ENCODE results near the gene GRAMD2A. TPM values are rescaled to one million over a fixed set of nuclear protein-coding genes. Genes with fewer than 3 reads are reported as not detected.

The GRAMD2A gene
- total RNA-seq, 1 donor from 2014 or later, result 0.32 TPM

- H3K9me3 Mint-ChIP-seq (ENCODE audit: low read depth), result no peaks in the 10 kb centered on the region
- H3K36me3 Mint-ChIP-seq (ENCODE audit: low read depth), result no peaks in the 10 kb centered on the region
- TF ChIP-seq, protein P1, sequence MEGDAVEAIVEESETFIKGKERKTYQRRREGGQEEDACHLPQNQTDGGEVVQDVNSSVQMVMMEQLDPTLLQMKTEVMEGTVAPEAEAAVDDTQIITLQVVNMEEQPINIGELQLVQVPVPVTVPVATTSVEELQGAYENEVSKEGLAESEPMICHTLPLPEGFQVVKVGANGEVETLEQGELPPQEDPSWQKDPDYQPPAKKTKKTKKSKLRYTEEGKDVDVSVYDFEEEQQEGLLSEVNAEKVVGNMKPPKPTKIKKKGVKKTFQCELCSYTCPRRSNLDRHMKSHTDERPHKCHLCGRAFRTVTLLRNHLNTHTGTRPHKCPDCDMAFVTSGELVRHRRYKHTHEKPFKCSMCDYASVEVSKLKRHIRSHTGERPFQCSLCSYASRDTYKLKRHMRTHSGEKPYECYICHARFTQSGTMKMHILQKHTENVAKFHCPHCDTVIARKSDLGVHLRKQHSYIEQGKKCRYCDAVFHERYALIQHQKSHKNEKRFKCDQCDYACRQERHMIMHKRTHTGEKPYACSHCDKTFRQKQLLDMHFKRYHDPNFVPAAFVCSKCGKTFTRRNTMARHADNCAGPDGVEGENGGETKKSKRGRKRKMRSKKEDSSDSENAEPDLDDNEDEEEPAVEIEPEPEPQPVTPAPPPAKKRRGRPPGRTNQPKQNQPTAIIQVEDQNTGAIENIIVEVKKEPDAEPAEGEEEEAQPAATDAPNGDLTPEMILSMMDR (IDR thresholded peaks at IDR 0.05), result no peak
- no peak for DNase-seq (ENCODE audit: low spot score)
- no peak overlapping the region for H3K4me3 Mint-ChIP-seq (ENCODE audit: unreplicated experiment)
- peaks cover 12% of the 10 kb centered on the region for H3K4me1 Mint-ChIP-seq (ENCODE audit: low read depth)
- H3K27me3 Mint-ChIP-seq (ENCODE audit: low read depth), result no peaks in the 10 kb centered on the region
- no peak overlapping the region for H3K27ac Mint-ChIP-seq (ENCODE audit: unreplicated experiment)
These were observed 44.2 kb downstream of the GRAMD2A start for GRCh38 chr15:72153269-72154000.

GRCh38 chr15:72147418-72147817, 50.2 kb downstream of the GRAMD2A start:
- H3K27me3 Mint-ChIP-seq (ENCODE audit: low read depth), result no peaks in the 10 kb centered on the region
- H3K36me3 Mint-ChIP-seq (ENCODE audit: low read depth), result no peaks in the 10 kb centered on the region
- H3K9me3 Mint-ChIP-seq (ENCODE audit: low read depth), result no peaks in the 10 kb centered on the region
- TF ChIP-seq, protein P1 (IDR thresholded peaks at IDR 0.05), result no peak
- H3K4me1 Mint-ChIP-seq (ENCODE audit: low read depth), result no peaks in the 10 kb centered on the region
- no peak overlapping the region for H3K4me3 Mint-ChIP-seq (ENCODE audit: unreplicated experiment)
- H3K27ac Mint-ChIP-seq (ENCODE audit: unreplicated experiment), result no peak overlapping the region
- DNase-seq (ENCODE audit: low spot score), result no peak

- Mint-ChIP-seq H3K27ac (ENCODE audit: unreplicated experiment) (no peak overlapping the region), H3K36me3 (ENCODE audit: low read depth) (no peaks in the 10 kb centered on the region), H3K4me1 (ENCODE audit: low read depth) (no peaks in the 10 kb centered on the region), H3K4me3 (ENCODE audit: unreplicated experiment) (no peak overlapping the region), H3K27me3 (ENCODE audit: low read depth) (no peaks in the 10 kb centered on the region), H3K9me3 (ENCODE audit: low read depth) (no peaks in the 10 kb centered on the region)
- TF ChIP-seq, protein P1 (IDR thresholded peaks at IDR 0.05), result no peak
- no peak for DNase-seq (ENCODE audit: low spot score)
These were observed 50.7 kb downstream of the GRAMD2A start for GRCh38 chr15:72146934-72147333.

DNA sequence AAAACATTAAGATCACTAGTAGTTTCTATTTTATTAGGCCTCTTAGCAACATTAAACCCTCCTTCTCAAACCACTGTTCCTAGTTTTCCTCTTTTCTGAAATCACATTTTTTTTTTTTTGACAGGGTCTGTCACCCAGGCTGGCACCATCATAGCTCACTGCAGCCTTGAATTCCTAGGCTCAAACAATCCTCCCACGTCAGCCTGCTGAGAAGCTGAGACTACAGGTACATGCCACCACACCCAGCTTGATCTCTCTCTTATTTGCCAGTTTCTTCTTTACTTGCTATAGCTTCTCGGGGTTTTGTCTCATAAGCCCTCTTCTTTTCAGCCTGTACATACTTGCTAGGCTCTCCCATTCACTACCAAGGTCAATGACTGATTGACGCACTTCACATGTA, 51.4 kb downstream of the GRAMD2A start:
- no peak for DNase-seq (ENCODE audit: low spot score)
- H3K27me3 Mint-ChIP-seq (ENCODE audit: low read depth), result no peaks in the 10 kb centered on the region

DNA sequence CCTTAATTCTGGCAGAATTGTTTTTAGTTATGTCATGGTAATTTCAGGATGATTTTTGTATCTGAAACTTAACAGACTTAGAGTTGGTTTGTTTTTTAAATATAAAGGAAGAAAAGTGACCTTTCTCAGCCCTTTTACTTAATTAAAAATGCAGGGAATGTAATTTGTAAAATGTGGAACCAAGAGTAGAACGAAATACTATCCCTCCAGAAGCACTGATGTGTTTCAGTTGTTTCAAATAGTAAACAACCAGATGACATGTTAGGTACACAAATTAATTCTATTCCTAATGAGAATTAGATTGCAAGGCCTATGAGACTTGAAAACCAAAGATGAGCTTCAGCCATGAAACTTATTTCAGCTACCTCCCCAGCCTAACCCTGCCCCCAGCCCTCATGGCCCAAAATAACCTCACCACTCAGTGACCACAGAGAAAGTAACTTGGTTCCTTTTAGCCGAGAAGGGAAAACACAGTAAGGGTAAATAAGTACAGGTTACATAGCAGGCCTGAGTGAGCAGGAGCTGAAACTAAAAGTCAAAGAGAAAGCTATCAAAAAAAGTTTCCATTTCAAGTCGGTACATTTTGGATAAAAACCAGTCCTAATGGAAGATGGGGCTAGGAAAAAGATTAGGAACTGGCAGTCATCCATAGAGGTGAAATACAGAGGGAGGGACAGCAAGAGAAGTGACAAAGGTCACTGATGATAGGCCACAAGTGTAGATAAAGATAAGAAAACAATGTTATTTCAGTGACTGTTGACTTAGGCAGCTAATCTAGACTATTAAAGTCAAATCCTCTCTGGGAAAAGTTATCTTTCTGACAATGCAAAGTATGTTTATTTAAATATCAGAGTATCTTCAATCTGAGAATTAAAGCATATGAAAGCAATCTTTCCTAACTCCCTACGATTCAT, 56.2 kb downstream of the GRAMD2A start:
- Mint-ChIP-seq H3K27ac (ENCODE audit: unreplicated experiment) (no peak overlapping the region), H3K27me3 (ENCODE audit: low read depth) (no peaks in the 10 kb centered on the region), H3K4me1 (ENCODE audit: low read depth) (peaks cover 8% of the 10 kb centered on the region), H3K4me3 (ENCODE audit: unreplicated experiment) (no peak overlapping the region), H3K36me3 (ENCODE audit: low read depth) (peaks cover 4% of the 10 kb centered on the region), H3K9me3 (ENCODE audit: low read depth) (no peaks in the 10 kb centered on the region)
- DNase-seq (ENCODE audit: low spot score), result no peak
- TF ChIP-seq, protein P1 (IDR thresholded peaks at IDR 0.05), result no peak

More for the DNA sequence above, 51.4 kb downstream of the GRAMD2A start:
- Mint-ChIP-seq H3K4me1 (ENCODE audit: low read depth) (peaks cover 6% of the 10 kb centered on the region), H3K4me3 (ENCODE audit: unreplicated experiment) (no peak overlapping the region), H3K27ac (ENCODE audit: unreplicated experiment) (no peak overlapping the region), H3K9me3 (ENCODE audit: low read depth) (no peaks in the 10 kb centered on the region), H3K36me3 (ENCODE audit: low read depth) (no peaks in the 10 kb centered on the region)
- TF ChIP-seq, protein P1 (IDR thresholded peaks at IDR 0.05), result no peak

Measured in chondrocyte (in vitro differentiated cells).